HepG2 (cell line): ENCODE results near the gene HSPB2. TPM values are rescaled to one million over a fixed set of nuclear protein-coding genes. Genes with fewer than 3 reads are reported as not detected.

Experiments used
- HES4 ChIP-seq: sonication (generic); formaldehyde crosslinking; IDR thresholded peaks from 2 replicates; pipeline ENCODE4 v1.9.0; 2021; ENCODE audit warnings: mild to moderate bottlenecking, missing genetic modification reagents, borderline replicate concordance
- ISL2 ChIP-seq: sonication (generic); formaldehyde crosslinking; IDR thresholded peaks from 2 replicates; pipeline ENCODE4 v1.5.0; 2020; ENCODE audit warnings: missing genetic modification reagents
- KDM3A ChIP-seq: IDR thresholded peaks from 2 replicates; pipeline ENCODE4 v1.6.1; 2018; ENCODE audit warnings: low read depth, missing compliant biosample characterization
- KLF15 ChIP-seq: sonication (generic); formaldehyde crosslinking; IDR thresholded peaks from 2 replicates; pipeline ENCODE4 v1.8.1; 2023; ENCODE audit warnings: borderline replicate concordance, mild to moderate bottlenecking, inconsistent platforms, missing genetic modification reagents, mixed read lengths
- NCOA1 ChIP-seq: sonication (generic); formaldehyde crosslinking; IDR thresholded peaks from 2 replicates; pipeline ENCODE4 v1.9.0; 2021; ENCODE audit warnings: missing genetic modification reagents
- NR2C2 ChIP-seq: sonication (generic); formaldehyde crosslinking; IDR thresholded peaks from 2 replicates; pipeline ENCODE4 v1.4.0; 2020; ENCODE audit warnings: missing genetic modification reagents, mild to moderate bottlenecking, moderate library complexity, borderline replicate concordance
- NRL ChIP-seq: sonication (generic); formaldehyde crosslinking; IDR thresholded peaks from 2 replicates; pipeline ENCODE4 v1.5.0; 2020; ENCODE audit warnings: missing genetic modification reagents, mild to moderate bottlenecking, moderate library complexity, borderline replicate concordance
- PHF20 ChIP-seq: sonication (generic); formaldehyde crosslinking; IDR thresholded peaks from 2 replicates; pipeline ENCODE4 v1.5.0; 2020; ENCODE audit warnings: mild to moderate bottlenecking, missing genetic modification reagents
- POLR2AphosphoS2 ChIP-seq: IDR thresholded peaks from 2 replicates; pipeline ENCODE4 v1.6.1; 2011; ENCODE audit warnings: low read depth, low read length, improper control_type of control experiment
- SIX1 ChIP-seq: sonication (generic); formaldehyde crosslinking; IDR thresholded peaks from 2 replicates; pipeline ENCODE4 v1.4.0; 2020; ENCODE audit warnings: missing genetic modification reagents, borderline replicate concordance
- SIX4 ChIP-seq: sonication (generic); formaldehyde crosslinking; IDR thresholded peaks from 2 replicates; pipeline ENCODE4 v1.4.0; 2020; ENCODE audit warnings: missing genetic modification reagents
- XRCC5 ChIP-seq: fragments of 200-400 bp; formaldehyde crosslinking; optimal IDR thresholded peaks from 2 replicates; pipeline ENCODE3; 2017; ENCODE audit warnings: mild to moderate bottlenecking, low read length
- ZNF350 ChIP-seq: sonication (generic); formaldehyde crosslinking; IDR thresholded peaks from 2 replicates; pipeline ENCODE4 v1.4.0; 2020; ENCODE audit warnings: mild to moderate bottlenecking, low read depth, missing genetic modification reagents, borderline replicate concordance
- ZNF550 ChIP-seq: sonication (generic); formaldehyde crosslinking; IDR thresholded peaks from 2 replicates; pipeline ENCODE4 v1.4.0; 2020; ENCODE audit warnings: mild to moderate bottlenecking, missing genetic modification reagents, borderline replicate concordance
- ZNF577 ChIP-seq: sonication (generic); formaldehyde crosslinking; IDR thresholded peaks from 2 replicates; pipeline ENCODE4 v1.4.0; 2020; ENCODE audit warnings: mild to moderate bottlenecking, low read depth, missing genetic modification reagents, borderline replicate concordance
- ZNF607 ChIP-seq: sonication (generic); formaldehyde crosslinking; IDR thresholded peaks from 2 replicates; pipeline ENCODE4 v1.5.1; 2020; ENCODE audit warnings: missing genetic modification reagents, mild to moderate bottlenecking, borderline replicate concordance
- ZNF644 ChIP-seq: IDR thresholded peaks from 2 replicates; pipeline ENCODE4 v1.6.1; 2016; ENCODE audit warnings: low read depth
- ZNF776 ChIP-seq: sonication (generic); formaldehyde crosslinking; IDR thresholded peaks from 2 replicates; pipeline ENCODE4 v1.4.0; 2020; ENCODE audit warnings: mild to moderate bottlenecking, missing genetic modification reagents
- ZSCAN31 ChIP-seq: sonication (generic); formaldehyde crosslinking; IDR thresholded peaks from 2 replicates; pipeline ENCODE4 v1.5.0; 2020; ENCODE audit warnings: low read depth, mild to moderate bottlenecking, missing genetic modification reagents
- polyA plus RNA-seq, 8 experiments: library from polyadenylated mRNA; depleted of rRNA in 3 of 8; stranded (reverse) in 7 of 8; unstranded in 1 of 8; fragments of >200 nt; fragmentation: Illumina TruSeq in 4 of 8; extraction: Trizol in 4 of 8; gene quantifications; 2 replicates each; pipeline versions ENCODE4 v1.2.1 to v1.2.3, GENCODE V29; 2011 to 2016; ENCODE audit warnings: low read depth in 4 of 8, missing spikeins in 1 of 8, mixed read lengths in 1 of 8; ENCODE audit not compliant: insufficient read depth in 1 of 8
- total RNA-seq, 5 experiments: library from RNA; depleted of rRNA; stranded (reverse); fragments of >200 nt; fragmentation: Illumina TruSeq; extraction: Trizol; gene quantifications; 2 replicates each; pipeline ENCODE4 v1.2.3, GENCODE V29; 2016; ENCODE audit warnings: low read depth in 1 of 5
- TF ChIP-seq, protein P1 (sequence below): sonication (generic); formaldehyde crosslinking; IDR thresholded peaks from 2 replicates; pipeline ENCODE4 v1.5.1; 2020; ENCODE audit warnings: mild to moderate bottlenecking, missing genetic modification reagents, moderate library complexity
- TF ChIP-seq, protein P2 (sequence below): sonication (generic); formaldehyde crosslinking; IDR thresholded peaks from 2 replicates; pipeline ENCODE4 v1.4.0; 2020; ENCODE audit warnings: missing genetic modification reagents, borderline replicate concordance
- TF ChIP-seq, protein P3 (sequence below): sonication (generic); formaldehyde crosslinking; IDR thresholded peaks from 2 replicates; pipeline ENCODE4 v1.5.0; 2020; ENCODE audit warnings: mild to moderate bottlenecking, missing genetic modification reagents, borderline replicate concordance
- TF ChIP-seq, protein P4 (sequence below): sonication (generic); formaldehyde crosslinking; IDR thresholded peaks from 2 replicates; pipeline ENCODE4 v1.8.1; 2023; ENCODE audit warnings: mild to moderate bottlenecking, moderate library complexity, missing genetic modification reagents

The HSPB2 gene
- total and polyA plus RNA-seq, 2 of the 13 experiments (the other 11 are each of a cell fraction or from before 2014, with no cell fraction given) = 0.04 TPM; not detected in 1

DNA sequence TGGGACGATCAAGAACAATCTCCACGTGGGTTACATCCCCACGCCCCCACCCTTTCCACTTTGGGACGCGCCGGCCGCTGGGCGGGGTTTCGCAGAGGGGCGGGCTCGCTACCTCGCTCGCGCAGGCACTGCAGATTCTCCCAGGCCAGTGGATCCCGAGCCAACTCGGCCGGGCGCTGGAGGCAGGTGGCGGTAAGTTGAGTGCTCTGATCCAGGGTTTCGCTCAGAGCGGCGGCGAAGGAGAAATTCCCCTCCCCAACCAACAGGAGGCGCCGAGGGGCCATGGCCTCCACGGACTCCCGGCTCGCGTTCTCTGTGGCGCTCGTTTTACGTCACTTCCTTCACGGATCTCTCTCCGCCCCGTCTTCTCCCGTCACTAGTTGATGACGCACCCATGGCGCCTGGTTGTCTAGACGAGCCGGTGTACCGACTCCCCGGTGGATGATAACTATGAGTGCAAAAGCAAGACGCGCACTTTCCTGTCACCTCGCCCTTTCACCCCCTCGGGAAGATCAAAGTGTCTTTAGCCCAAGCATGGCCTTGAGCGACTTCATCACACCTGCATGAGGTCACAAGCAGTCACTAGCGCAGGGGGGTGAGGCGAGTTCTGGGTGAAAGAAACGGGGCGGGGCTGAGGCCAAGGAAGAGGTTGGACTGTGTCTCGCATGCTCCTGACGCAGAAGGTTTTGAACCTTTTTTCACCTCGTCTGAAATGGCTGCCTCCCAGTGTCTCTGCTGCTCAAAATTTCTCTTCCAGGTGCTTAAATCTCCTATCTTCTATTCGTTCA lies 33.5 kb upstream of the HSPB2 start, which contains the start of the genes CFAP68 and FDXACB1 (continued):
- 0 out of 2 replicates have a peak, but pooled peaks have one; percentile 52 for TF ChIP-seq POLR2AphosphoS2
- TF ChIP-seq ZNF776 = peak; percentile 51; the same call in 1 of the 2 replicates
- TF ChIP-seq, protein P1, sequence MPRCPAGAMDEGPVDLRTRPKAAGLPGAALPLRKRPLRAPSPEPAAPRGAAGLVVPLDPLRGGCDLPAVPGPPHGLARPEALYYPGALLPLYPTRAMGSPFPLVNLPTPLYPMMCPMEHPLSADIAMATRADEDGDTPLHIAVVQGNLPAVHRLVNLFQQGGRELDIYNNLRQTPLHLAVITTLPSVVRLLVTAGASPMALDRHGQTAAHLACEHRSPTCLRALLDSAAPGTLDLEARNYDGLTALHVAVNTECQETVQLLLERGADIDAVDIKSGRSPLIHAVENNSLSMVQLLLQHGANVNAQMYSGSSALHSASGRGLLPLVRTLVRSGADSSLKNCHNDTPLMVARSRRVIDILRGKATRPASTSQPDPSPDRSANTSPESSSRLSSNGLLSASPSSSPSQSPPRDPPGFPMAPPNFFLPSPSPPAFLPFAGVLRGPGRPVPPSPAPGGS (CRISPR knock-in tag) = 0 out of 2 replicates have a peak, but pooled peaks have one; percentile 60
- peak; percentile 75 for TF ChIP-seq ISL2 (CRISPR knock-in tag)
- TF ChIP-seq, protein P2, sequence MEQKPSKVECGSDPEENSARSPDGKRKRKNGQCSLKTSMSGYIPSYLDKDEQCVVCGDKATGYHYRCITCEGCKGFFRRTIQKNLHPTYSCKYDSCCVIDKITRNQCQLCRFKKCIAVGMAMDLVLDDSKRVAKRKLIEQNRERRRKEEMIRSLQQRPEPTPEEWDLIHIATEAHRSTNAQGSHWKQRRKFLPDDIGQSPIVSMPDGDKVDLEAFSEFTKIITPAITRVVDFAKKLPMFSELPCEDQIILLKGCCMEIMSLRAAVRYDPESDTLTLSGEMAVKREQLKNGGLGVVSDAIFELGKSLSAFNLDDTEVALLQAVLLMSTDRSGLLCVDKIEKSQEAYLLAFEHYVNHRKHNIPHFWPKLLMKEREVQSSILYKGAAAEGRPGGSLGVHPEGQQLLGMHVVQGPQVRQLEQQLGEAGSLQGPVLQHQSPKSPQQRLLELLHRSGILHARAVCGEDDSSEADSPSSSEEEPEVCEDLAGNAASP (CRISPR knock-in tag) = no peak; the same call in 1 of the 2 replicates
- TF ChIP-seq NRL (CRISPR knock-in tag) = peak; percentile 22; the same call in 1 of the 2 replicates
- TF ChIP-seq XRCC5 = peak; percentile 95
- no peak; the same call in 1 of the 2 replicates for TF ChIP-seq KLF15
- no peak for TF ChIP-seq ZNF550 (CRISPR knock-in tag)
- no peak for TF ChIP-seq ZNF577 (CRISPR knock-in tag)
- peak; percentile 94 for TF ChIP-seq ZNF350
- TF ChIP-seq HES4 (CRISPR knock-in tag) = peak; percentile 51; the same call in 1 of the 2 replicates
- TF ChIP-seq, protein P3, sequence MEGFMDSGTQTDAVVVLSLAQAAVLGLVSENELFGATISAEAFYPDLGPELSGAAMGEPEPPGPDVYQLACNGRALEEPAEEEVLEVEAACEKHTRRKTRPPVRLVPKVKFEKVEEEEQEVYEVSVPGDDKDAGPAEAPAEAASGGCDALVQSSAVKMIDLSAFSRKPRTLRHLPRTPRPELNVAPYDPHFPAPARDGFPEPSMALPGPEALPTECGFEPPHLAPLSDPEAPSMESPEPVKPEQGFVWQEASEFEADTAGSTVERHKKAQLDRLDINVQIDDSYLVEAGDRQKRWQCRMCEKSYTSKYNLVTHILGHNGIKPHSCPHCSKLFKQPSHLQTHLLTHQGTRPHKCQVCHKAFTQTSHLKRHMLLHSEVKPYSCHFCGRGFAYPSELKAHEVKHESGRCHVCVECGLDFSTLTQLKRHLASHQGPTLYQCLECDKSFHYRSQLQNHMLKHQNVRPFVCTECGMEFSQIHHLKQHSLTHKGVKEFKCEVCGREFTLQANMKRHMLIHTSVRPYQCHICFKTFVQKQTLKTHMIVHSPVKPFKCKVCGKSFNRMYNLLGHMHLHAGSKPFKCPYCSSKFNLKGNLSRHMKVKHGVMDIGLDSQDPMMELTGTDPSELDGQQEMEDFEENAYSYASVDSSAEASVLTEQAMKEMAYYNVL (CRISPR knock-in tag) = peak; percentile 57; the same call in 1 of the 2 replicates
- peak; percentile 35; the same call in 1 of the 2 replicates for TF ChIP-seq ZNF644 (CRISPR knock-in tag)
- no peak for TF ChIP-seq SIX4 (CRISPR knock-in tag)
- TF ChIP-seq NR2C2 (CRISPR knock-in tag) = peak; percentile 88
- peak; percentile 81; the same call in 1 of the 2 replicates for TF ChIP-seq NCOA1 (CRISPR knock-in tag)
- peak; percentile 86; the same call in 1 of the 2 replicates for TF ChIP-seq KDM3A
- TF ChIP-seq, protein P4, sequence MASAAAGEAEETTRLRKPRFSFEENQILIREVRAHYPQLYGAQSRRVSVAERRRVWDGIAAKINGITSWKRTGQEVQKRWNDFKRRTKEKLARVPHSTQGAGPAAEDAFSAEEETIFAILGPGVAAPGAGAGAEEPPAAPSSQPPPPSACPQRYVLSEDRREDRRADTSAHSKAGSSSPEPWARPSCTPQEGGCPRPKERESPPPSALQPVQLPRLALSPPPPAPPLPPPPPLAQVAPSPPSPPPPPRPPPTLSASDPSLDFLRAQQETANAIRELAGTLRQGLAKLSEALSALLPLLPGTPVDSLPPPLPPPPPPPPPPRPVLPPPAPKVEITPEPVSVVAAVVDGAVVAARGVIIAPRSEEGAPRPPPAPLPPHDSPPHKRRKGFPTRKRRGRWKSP (CRISPR knock-in tag) = peak; percentile 64; the same call in 1 of the 2 replicates
- peak; percentile 98 for TF ChIP-seq PHF20
- peak; percentile 95 for TF ChIP-seq ZSCAN31
- no peak; the same call in none of the 2 replicates for TF ChIP-seq ZNF607 (CRISPR knock-in tag)
- peak; percentile 44; the same call in 1 of the 2 replicates for TF ChIP-seq SIX1 (CRISPR knock-in tag)
